GM12801 (cell line): ENCODE data around the gene SPECC1L.

Experiments
- TF ChIP-seq, protein P1 (sequence below): IDR thresholded peaks from one replicate; pipeline ENCODE4 v1.5.1; 2011; ENCODE audit warnings: control low read depth; ENCODE audit not compliant: insufficient read length; ENCODE audit errors: extremely low read depth

The SPECC1L gene

DNA sequence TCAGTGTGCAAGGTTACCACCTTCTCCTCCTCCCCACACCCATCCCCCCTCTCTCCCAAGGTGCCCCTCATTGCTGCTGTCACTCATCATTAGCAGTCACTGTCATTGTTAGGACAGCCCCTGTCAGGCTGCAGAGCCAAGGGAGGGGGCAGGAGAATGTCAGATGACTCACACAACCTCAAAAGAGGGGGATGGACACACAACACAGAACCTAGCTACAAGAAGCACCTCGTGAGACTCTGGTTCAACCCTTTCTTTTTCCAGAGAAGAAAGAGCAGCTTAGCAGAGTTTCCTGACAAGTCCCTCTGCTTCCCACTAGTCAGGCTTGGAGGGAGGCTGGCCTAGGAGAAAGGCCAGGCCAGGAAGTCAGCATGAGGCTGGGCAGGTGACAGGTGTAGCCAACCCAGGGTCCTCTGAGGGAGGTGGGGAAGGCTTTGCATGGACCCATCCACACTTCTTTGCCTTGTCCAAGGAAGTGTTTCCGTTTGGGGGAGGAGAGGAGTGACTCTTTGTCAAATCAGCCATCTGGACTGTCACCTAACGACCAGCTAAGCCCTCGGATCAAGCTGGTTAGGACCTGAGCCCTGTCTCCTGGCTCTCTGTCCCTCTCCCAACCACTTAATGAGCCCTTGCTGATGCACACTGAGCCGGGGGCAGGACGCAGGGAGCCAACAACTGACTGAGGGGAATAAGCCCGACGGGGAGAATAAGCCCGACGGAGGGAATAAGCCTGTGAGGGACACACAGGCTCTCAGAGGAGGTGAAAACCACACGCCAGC lies 175.0 kb downstream of the SPECC1L start:
- TF ChIP-seq, protein P1, sequence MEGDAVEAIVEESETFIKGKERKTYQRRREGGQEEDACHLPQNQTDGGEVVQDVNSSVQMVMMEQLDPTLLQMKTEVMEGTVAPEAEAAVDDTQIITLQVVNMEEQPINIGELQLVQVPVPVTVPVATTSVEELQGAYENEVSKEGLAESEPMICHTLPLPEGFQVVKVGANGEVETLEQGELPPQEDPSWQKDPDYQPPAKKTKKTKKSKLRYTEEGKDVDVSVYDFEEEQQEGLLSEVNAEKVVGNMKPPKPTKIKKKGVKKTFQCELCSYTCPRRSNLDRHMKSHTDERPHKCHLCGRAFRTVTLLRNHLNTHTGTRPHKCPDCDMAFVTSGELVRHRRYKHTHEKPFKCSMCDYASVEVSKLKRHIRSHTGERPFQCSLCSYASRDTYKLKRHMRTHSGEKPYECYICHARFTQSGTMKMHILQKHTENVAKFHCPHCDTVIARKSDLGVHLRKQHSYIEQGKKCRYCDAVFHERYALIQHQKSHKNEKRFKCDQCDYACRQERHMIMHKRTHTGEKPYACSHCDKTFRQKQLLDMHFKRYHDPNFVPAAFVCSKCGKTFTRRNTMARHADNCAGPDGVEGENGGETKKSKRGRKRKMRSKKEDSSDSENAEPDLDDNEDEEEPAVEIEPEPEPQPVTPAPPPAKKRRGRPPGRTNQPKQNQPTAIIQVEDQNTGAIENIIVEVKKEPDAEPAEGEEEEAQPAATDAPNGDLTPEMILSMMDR: no peak

- TF ChIP-seq, protein P1: no peak
Measured at GRCh38 chr22:24446260-24446611, 175.6 kb downstream of the SPECC1L start.

- TF ChIP-seq, protein P1: no peak
Measured at GRCh38 chr22:24450610-24451009, 180.0 kb downstream of the SPECC1L start.

- TF ChIP-seq, protein P1: no peak
Measured at GRCh38 chr22:24451162-24451561, 180.5 kb downstream of the SPECC1L start.

GRCh38 chr22:24453853-24454252 lies 183.2 kb downstream of the SPECC1L start:
- TF ChIP-seq, protein P1: no peak

DNA sequence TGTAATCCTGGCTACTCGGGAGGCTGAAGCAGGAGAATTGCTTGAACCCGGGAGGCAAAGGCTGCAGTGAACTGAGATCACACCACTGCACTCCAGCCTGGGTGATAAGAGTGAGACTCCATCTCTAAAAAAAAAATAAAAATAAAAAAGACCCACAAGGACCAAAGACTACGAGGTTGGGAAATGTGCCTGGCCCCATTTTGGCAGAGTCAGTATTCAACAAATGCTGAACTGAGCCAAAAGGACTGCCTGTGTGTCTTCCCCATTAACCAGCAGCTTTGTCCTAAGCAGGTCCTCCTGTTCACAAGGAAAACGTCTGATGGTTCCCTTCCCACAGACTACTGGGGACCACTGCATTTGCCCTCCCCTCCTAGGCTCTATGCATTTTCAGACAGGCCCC lies 184.4 kb downstream of the SPECC1L start:
- TF ChIP-seq, protein P1: no peak

- TF ChIP-seq, protein P1: no peak
Measured at GRCh38 chr22:24455751-24456426, 185.3 kb downstream of the SPECC1L start.
